NCI-H187 (cell line): ENCODE measurements around the gene ZBED5.

Experiments used
- DNase-seq, 2 experiments: peaks; one replicate each; lab custom pipeline; 2025; lab: John Stamatoyannopoulos, UW

The ZBED5 gene

DNA sequence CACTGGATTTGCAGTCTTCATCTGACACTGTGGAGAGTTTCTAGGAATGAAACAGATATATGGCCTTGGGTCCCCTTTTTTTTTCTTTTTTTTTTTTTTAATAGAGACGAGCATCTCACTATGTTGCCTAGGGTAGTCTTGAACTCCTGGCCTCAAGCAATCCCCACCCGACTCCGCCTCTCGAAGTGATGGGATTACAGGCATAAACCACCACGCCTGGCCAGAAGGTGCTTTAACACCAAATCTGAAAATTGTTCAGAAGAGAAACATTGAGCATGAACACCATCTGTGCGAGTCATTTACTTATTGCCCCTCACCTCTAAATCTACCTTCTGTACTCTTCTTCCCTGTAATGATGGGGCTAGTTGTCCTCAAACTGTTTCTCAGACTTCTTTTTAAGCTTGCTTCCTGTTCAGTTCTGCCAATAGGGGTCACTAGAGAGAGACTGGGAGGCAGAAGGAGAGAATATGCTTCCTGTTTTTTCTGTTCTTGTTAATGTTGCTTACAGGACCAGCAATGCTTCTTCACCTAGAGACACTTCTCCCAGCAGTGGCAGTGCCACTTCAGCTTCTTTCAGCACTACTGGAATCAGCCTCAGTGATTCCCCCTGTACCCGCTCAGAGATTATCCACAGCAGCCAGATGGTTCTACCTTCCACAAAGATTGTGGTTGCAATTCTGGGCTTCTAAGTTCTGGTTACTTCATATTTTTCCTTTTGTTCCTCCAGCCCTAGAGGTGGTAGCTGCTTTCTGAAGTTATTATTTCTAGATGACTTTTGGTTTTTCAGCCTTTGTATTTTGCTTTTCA lies 20.8 kb upstream of the ZBED5 start:
- DNase-seq = peak in 1 of 2 experiments; percentile 18

- no peak for DNase-seq
Observed at GRCh38 chr11:10876158-10876557, 18.3 kb upstream of the ZBED5 start.

DNA sequence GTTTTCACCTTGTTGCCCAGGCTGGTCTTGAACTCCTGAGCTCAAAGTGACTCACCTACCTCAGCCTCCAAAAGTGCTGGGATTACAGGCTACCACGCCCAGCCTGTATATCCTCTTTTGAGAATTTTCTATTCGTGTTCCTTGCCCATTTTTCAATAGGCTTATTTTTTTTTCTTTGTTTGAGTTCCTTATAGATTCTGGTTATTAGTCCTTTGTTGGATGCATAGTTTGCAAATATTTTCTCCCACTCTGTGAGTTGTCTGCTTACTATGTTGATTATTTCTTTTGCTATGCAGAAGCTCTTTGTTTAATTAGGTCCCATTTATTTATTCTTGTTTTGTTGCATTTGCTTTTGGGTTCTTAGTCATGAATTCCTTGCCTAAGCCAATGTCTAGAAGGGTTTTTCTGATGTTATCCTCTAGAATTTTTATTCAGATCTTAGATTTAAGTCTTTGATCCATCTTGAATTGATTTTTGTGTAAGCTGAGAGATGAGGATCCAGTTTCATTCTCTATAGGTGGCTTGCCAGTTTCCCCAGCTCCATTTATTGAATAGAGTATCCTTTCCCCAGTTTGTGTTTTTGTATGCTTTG lies 17.7 kb upstream of the ZBED5 start:
- no peak for DNase-seq

DNA sequence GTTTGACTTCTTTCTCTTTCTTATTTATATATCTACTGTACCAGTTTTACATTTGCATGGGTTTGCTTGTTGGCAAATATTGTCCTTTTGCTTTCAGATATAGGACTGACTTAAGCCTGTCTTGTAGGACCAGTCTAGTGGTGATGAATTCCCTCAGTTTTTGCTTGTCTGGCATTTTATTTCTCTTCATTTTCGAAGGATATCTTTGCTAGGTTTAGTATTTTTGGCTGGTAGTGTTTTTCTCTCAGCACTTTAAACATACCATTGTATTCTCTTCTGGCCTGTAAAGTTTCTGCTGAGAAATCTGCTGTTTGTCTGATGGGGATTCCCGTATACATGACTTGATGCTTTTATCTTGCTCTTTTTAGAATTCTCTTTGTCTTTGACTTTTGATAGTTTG lies 14.2 kb upstream of the ZBED5 start:
- no peak for DNase-seq

- DNase-seq = no peak
Observed at GRCh38 chr11:10868352-10868751, 10.5 kb upstream of the ZBED5 start.

- DNase-seq = no peak
Observed at GRCh38 chr11:10866893-10867331, 9.1 kb upstream of the ZBED5 start.

DNA sequence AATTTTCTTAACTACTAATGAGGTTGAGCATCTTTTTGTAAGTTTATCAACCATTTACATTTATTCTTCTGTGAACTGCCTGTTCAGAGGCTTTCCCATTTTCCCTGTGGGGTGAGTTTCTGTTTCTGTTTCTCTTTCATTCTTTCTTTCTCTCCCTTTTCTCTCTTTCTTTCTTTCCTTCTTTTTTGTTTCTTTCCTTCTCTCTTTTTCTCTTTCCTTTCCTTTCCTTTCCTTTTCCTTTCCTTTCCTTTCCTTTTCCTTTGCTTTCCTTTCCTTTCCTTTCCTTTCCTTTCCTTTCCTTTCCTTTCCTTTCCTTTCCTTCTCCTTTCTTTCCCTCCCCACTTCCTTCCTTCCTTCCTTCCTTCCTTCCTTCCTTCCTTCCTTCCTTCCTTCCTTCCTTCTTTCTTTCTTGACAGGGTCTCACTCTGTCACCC lies 8.0 kb upstream of the ZBED5 start:
- no peak for DNase-seq

- DNase-seq = no peak
Observed at GRCh38 chr11:10864688-10865087, 6.8 kb upstream of the ZBED5 start.

DNA sequence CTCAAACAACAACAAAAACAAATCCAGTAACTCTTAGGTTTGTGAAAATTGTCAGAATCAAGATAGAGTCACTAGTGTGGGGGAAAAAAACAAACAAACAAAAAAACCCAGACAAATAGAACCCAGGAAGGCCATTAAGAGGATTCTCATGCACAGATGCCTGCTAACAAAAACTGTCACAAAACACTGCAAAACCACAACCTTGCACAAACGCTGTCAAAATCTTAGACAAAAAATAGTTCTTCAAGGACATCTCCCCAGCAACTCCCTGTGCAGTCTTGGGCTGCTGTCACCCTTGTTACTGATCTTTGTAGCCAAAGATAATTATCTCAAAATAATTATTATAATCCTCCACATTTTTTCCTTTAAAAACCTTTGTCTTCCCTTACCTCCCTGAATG lies 4.6 kb upstream of the ZBED5 start:
- no peak for DNase-seq

DNA sequence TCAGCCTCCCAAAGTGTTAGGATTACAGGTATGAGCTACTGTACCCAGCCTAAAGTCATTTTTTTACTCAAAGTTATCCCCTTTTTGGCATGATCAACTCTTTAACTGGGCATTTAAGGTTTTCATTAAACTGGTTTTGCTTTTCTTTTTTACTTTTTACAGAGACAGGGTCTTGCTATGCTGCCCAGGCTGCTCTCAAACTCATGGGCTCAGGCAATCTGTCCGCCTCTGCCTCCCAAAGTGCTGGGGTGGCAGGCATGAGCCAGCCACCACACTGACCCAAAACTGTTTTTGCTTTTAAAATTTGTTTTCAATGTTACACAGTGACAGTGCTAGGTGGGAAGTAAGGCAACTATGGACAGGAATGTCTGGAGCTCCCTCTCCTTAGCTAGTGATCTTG lies 3.9 kb upstream of the ZBED5 start:
- no peak for DNase-seq

- DNase-seq = no peak
Observed at GRCh38 chr11:10861047-10861446, 3.2 kb upstream of the ZBED5 start.

DNA sequence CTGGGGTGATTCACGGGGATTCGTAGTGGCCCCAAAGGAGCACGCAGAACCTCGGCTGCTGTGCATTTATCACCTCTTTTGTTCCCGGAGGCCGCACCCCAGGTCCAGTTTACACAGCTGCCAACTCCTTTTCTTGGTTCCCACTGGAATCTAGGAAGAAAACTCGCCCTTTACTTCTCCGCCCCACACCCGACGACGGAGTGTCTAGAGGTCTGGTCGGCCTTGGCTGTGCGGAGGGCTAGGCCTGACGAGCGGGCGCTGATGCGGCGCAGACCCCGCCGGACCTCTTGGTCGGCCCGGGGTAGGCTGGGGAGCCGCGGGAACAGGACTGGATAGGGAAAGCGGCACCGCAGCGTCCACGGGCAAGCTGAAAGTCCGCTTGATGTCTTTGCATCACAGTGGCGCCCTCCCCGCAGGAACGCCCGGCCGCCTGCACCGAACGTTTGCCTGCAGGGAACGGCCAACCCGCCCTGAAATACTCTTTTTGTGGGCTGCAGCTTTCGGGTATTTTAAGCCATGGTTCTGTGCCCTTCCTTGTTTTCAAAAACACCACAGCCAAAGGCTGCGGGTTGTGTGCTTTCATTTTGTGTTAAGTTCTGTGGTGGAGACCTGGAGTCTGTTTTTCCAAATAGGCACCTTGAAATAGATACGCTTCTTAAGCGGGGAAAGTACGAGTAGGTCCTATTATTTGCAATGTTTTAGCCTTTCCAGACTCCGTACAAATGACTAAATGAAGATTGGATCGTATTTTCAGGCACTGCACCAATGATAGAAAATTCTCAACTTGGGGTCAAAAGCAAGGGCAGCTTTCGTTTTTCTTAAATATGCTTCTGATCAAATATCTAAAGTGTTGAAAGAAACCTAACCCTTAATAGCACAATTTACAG lies 829 bp upstream of the ZBED5 start:
- DNase-seq = peak; percentile 70 to 74

DNA sequence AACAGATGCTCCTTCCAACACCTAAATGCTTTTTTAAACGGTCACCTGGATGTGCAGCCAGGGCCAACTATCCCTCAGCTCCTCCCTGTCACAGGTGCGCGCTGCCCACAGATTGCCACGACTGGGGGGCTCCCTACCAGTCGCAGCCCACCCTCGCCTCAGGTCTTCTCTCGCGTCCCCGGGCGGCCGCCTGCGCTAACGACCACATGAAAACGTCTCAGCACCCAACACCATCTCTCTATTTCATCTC lies 469 bp downstream of the ZBED5 start:
- DNase-seq = no peak

DNA sequence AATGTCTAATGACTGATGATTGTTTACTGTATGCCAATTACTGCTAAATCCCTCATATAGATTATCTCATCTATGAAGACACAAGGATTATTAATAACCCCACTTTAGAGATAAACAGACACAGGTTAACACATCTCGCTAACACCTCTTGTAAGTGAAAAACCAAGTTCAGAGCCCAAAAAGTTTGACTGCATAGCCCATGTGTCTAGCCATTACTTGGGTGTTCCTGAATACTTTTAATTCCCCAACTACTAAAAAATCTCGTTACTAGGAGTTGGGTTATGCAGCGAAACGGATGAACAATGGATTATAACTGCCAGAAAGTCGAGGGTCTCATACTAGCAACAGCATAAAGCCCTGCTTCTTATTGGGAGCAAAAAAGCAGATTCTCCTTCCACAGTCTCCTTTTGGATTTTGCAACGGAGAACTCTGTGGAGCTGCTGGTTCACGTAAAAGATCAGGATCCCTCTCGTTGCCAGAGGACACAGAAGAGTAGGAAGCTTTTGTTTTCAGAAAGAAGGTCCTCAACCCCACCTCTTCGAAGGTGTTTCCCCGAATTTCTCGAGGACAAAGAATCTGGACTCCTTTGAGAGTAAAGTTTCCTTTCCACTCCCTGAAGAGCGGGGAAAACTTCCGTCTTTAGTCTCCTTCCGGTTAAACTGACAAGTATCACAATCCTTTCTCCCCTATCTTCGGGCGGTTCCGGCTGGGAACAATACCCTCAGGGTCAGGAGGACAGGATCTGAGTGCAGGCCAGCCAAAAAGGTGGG lies 979 bp downstream of the ZBED5 start:
- peak in 1 of 2 experiments; percentile 63 for DNase-seq

DNA sequence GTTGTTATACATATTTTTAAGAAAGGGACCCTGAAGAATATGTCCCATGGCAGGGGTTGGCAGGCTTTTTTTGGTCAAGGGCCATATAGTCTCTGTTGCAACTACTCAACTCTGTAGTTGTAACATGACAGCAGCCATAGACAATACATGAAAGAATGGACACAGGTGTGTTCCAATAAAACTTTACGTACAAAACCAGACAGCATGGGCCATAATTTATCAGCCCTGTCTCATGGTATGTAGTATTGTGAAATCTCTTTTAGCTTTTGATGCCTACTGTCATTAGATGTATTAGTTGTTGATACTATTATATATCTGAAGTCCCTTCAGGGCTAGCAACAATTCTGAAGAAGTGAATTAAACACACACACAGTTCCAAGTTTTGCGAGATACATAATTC lies 2.6 kb downstream of the ZBED5 start:
- no peak for DNase-seq

DNA sequence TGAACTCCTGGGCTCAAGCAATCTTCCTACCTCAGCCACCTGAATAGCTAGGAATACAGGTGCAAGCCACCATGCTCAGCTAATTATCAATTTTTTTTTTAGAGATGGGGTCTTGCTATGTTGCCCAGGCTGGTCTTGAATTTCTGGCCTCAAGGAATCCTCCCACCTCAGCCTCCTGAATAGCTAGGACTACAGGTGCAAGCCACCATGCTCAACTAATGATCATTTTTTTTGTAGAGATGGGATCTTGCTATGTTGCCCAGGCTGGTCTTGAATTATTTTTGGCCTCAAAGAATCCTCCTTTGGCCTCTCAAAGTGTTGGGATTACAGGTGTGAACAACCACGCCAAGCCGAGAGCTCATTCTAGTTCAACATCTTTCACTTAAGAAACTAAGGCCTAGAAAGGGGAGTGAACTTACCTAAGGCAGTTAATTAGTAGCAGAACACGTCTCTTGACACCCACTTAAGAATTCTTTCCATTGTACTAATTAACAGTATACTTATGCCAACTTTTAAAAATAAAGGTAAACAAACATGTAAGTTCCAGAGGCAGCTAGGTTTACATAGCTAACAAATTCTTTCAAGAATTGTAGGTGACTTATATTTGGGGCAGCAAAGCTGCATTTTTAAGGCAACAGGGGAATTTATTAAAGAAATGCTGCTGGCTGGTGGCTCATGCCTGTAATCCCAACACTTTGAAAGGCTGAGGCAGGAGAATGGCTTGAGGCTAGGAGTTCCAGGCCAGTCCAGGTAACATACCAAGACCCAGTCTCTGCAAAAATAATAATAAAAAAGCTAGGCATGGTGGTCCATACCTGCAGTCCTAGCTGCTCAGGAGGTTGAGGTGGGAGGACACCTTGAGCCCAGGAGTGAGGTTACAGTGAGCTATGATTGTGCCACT lies 9.6 kb downstream of the ZBED5 start:
- no peak for DNase-seq

- no peak for DNase-seq
Observed at GRCh38 chr11:10846660-10847059, 11.2 kb downstream of the ZBED5 start.

DNA sequence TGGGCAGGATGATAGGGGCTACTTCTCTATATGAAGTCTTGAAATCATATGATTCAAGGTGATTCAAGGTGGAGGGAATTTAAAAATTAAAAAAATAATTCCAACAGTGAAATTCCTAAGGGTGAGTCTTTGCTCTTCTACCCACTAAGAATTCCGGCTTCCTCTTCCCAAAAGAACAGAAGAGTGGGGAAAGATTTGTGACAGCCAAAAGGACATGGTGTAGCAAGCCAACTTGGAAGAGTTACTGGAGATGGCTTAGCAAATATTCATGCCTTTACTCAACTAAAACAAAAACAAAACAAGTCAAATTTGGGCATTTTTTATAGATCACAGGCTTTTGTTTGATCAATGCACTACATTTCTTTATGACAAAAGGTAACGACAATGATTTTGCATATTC lies 12.3 kb downstream of the ZBED5 start:
- DNase-seq = no peak

DNA sequence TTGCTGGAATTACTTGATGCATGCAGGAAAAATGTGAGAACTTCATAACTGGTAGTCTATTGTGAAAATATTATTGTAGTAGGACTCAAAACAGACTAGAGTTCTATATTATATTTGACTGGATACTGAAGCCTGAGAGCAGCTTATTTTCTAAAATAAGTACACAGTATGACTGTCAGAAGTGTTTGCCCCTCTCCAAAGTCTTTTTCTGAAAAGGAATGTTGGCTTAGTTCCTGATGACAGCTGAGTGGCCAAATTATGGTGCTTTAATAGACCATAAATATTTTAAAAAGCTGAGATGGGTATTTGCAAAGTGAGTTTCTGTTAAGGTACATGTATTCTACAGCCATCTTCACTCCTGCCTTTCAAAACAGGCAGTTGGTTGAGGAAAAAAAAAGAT lies 13.1 kb downstream of the ZBED5 start:
- no peak for DNase-seq

DNA sequence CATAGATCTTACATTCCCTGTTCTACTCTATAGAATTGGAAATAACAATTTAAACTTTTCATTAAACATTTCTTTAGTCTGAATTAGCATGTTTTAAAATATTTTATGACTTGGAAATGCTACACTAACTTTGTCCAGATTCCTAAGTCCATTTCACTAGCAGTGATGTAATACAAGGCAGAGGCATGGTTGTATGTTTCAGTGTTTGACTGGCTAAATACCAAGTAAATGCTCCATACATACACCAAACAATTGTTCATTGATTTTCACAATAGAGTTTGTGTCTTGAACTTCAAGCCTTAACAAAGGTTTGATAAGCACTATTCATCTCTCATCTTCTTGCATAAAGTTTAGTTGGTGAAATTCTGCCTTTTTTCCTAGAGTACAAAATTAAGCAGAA lies 13.5 kb downstream of the ZBED5 start:
- no peak for DNase-seq

- no peak for DNase-seq
Observed at GRCh38 chr11:10838881-10839280, 19.0 kb downstream of the ZBED5 start.
